Activated CD4-positive, alpha-beta T cell treated with anti-CD3 and anti-CD28 coated beads, Interleukin-2, amount 10 ng/mL, durations not matched to agents 24 days and 14 days (primary cell): ENCODE measurements around the gene ACAD9. TPM values are rescaled to one million over a fixed set of nuclear protein-coding genes. Genes with fewer than 3 reads are reported as not detected.

Experiments used
- DNase-seq: peaks from one replicate; pipeline ENCODE4 v3.0.0; 2022
- H3K27ac Mint-ChIP-seq: one replicate; pipeline ENCODE4 v1.8.0; 2022; ENCODE audit warnings: mild to moderate bottlenecking, mixed read lengths
- H3K27me3 Mint-ChIP-seq: one replicate; pipeline ENCODE4 v1.8.0; 2022; ENCODE audit warnings: mixed read lengths
- H3K36me3 Mint-ChIP-seq: one replicate; pipeline ENCODE4 v1.8.0; 2022; ENCODE audit warnings: low read depth, mild to moderate bottlenecking, mixed read lengths
- H3K4me1 Mint-ChIP-seq: one replicate; pipeline ENCODE4 v1.8.0; 2021; ENCODE audit warnings: mixed read lengths
- H3K4me3 Mint-ChIP-seq: one replicate; pipeline ENCODE4 v1.8.0; 2022; ENCODE audit warnings: mild to moderate bottlenecking, moderate library complexity, mixed read lengths
- H3K9me3 Mint-ChIP-seq: one replicate; pipeline ENCODE4 v1.8.0; 2021; ENCODE audit warnings: mixed read lengths
- intact Hi-C: fragments of 100-400 bp; cut with micrococcal nuclease; formaldehyde crosslinking; loops from one replicate; pipeline ENCODE4 v1.15.1; 2023
- total RNA-seq: library from RNA; stranded (reverse); gene quantifications from 2 replicates; pipeline ENCODE4 v1.2.3, GENCODE V29; 2022

The ACAD9 gene
- total RNA-seq, 1 donor from 2014 or later = 69.2 TPM

DNA sequence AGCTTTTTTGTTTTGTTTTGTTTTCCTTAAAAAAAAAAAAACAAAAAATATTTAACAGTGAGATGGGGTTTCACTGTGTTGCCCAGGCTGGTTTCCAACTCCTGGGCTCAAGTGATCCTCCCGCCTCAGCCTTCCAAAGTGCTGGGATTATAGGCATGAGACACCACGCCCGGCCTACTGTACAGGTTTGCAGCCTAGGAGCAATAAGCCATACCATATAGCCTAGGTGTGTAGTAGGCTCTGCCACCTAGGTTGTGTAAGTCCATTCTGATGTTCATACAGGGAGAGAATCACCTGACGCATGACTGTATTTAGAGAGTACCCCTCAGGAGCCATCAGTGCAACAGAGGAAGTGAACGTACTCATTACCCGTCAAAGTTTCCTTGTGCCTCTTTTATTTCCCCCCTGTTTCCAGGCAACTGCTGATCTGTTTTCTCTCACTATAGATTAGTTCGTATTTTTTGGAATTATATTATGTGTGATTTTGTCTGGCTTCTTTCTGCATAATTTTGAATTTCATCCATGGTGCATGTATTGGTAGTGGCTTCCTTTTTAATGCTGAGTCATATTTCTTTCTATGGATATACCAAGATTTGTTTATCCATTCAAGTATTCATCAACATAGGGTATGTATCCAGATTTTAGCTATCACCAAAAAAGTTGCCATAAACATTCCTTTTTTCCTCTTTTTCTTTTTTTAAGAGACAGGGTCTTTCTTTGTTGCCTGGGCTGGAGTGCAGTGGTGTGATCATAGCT, 9.9 kb downstream of the ACAD9 start:
- H3K36me3 Mint-ChIP-seq = peaks cover 36% of the 10 kb centered on the region
- intact Hi-C loops = no loop called here

DNA sequence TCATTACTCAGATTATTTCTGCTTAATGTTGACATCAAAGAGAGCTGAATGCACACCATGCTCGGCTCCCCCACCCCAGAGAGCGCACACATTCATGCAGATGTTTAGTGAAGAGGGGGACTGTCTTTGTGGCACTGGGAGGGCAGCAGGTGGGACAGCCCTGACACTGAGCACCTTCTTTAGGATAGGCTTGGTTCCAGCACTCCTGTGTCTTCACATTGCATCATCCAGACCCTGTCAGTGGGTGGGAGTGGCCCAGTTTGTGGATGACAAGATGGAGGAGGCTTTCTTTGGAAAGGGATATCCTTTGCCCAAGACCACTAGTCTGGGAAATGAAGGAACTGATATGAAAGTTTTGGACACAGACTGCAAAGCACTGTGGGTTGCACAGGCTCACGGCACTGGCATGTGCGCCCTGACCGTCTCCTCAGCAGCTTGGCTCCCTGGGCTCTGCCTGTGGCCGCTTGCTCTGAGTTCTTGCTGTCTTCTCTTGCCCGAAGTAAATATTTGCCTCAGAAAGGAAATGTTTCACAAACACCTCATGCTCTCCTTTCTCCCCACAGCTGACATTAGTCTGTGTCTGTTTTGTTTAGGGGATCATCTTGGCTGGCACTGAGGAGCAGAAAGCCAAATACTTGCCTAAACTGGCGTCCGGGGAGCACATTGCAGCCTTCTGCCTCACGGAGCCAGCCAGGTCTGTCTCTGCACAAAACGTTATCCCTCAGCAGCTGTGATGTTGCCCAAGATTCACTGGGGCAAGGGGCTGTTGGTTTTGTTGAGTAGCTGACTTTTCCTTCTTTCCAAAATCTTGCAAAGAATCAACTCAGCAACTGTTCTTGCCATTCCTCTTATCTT, 16.6 kb downstream of the ACAD9 start:
- no peak overlapping the region for H3K4me3 Mint-ChIP-seq
- H3K27me3 Mint-ChIP-seq = no peaks in the 10 kb centered on the region
- H3K27ac Mint-ChIP-seq = no peak overlapping the region
- no peaks in the 10 kb centered on the region for H3K9me3 Mint-ChIP-seq
- intact Hi-C loops = no loop called here
- DNase-seq = no peak
- H3K4me1 Mint-ChIP-seq = peaks cover 5% of the 10 kb centered on the region
- peaks cover 58% of the 10 kb centered on the region for H3K36me3 Mint-ChIP-seq

More for the DNA sequence above, 9.9 kb downstream of the ACAD9 start:
- H3K27ac Mint-ChIP-seq = peak overlapping the region; percentile 30
- no peaks in the 10 kb centered on the region for H3K27me3 Mint-ChIP-seq
- no peaks in the 10 kb centered on the region for H3K9me3 Mint-ChIP-seq
- DNase-seq = no peak
- peaks cover 5% of the 10 kb centered on the region for H3K4me1 Mint-ChIP-seq
- no peak overlapping the region for H3K4me3 Mint-ChIP-seq

DNA sequence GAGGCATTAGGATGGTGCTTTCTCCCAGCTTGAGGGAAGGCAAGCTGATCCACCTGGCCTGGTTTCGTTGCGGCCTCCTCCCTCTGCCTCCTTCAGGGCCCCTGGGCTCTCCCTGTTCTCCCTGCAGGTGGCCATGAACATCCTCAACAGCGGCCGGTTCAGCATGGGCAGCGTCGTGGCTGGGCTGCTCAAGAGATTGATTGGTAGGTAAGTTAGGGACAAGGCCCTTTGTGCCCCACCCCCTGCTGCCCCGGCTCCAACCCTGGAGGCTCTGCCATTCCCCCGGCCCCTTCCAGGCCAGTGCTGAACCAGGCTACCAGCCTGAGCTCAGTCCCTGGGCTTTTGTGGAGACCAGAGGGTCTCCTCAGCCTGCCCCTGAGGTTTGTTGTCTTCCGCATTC, 23.0 kb downstream of the ACAD9 start:
- Mint-ChIP-seq H3K36me3 (peaks cover 67% of the 10 kb centered on the region), H3K27ac (no peak overlapping the region), H3K4me3 (no peak overlapping the region), H3K27me3 (no peaks in the 10 kb centered on the region), H3K4me1 (peaks cover under 1% of the 10 kb centered on the region), H3K9me3 (no peaks in the 10 kb centered on the region)
- DNase-seq = no peak
- intact Hi-C loops = no loop called here

DNA sequence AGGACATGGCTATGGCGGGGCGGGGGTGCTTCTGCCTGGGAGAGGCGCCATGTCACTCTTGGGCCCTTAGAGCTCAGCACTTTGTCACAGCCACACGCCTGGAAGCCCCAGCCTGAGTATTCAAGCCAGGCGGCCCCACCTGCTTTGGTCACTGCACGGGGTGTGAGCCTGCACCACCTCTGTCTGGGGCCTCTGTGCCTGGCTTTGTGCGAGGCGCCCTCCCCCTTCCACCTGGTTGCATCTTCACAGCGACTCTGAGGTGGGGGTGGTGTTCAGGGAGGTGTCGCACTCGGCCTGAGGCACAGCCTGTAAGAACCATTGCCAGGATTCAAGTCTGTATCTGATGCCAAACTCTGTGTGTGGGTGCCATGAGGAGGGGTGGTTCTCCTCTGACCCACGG, 24.1 kb downstream of the ACAD9 start:
- Mint-ChIP-seq H3K27me3 (no peaks in the 10 kb centered on the region), H3K4me3 (no peak overlapping the region), H3K4me1 (no peaks in the 10 kb centered on the region), H3K9me3 (no peaks in the 10 kb centered on the region), H3K36me3 (peaks cover 63% of the 10 kb centered on the region), H3K27ac (no peak overlapping the region)
- DNase-seq = no peak
- intact Hi-C loops = no loop called here

DNA sequence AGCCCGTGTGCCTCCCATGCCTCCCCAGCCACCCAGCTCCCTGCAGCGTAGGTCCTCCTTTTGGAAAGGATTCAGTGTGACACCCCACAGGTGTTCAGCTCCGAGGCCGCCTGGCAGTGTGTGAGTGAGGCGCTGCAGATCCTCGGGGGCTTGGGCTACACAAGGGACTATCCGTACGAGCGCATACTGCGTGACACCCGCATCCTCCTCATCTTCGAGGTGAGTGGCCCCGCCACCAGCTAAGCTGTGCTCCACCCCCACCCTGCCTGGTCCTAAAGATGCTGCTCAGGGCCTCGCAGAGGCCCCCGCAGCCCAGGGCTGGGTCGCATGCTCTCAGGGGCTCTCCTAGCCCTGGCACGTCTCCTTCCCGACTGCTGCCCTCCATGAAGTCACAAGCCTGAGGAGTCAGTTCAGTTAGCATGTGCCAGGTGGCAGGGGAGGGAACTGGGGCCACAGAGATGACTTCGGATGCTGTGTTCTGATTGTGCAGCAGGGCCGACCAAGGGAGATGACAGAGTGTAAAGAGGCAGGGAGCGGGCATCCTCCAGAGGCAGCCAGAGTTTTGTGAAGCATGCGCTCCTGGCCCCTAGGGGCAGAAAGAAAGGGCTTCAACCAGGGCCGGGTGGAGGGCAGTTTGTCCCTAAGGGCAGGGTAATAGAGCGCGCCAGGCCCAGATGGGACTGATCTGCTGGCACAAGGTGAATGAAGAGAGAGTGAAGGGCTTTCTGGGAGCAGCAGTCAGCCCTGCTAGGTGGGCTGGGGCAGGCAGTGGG, 26.8 kb downstream of the ACAD9 start:
- Mint-ChIP-seq H3K4me3 (no peak overlapping the region), H3K27ac (no peak overlapping the region), H3K36me3 (peaks cover 50% of the 10 kb centered on the region), H3K4me1 (no peaks in the 10 kb centered on the region), H3K27me3 (no peaks in the 10 kb centered on the region), H3K9me3 (no peaks in the 10 kb centered on the region)
- no peak for DNase-seq
- intact Hi-C loops = no loop called here

DNA sequence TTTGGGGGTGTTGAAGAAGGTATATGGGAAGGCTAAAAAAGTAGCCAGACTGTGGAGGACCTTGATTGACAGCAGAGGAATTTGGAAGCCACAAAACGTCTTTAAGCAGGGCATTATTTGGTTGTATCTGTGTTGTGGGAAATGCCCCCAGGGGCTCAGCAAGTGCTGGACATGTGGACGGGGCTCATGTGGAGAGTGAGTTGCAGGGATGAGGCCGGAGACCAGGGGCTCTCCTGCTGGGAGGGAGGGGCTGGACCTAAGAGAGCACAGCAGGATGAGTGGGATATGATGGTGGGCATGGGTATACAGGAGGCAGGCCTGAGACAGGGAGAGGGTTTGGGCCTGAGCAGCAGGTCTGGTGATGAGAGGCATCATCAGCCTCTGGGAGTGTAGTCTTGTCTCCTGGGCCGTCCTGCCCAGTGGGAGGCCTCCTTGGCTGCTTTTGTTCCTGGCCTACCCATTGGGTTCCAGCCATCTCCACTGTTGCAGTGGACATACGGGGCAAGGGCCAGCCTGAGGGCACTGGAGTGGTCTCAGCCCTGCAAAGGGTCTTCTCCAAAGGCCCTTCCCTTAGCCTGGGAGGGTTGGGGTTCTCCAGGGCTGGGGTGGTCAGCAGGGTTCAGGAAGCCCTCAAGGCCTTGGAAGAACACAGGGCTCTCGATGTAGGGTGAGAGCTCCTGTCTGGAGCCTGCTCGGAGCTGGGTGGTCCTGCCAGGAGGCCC, 27.5 kb downstream of the ACAD9 start:
- Mint-ChIP-seq H3K27me3 (no peaks in the 10 kb centered on the region), H3K4me1 (no peaks in the 10 kb centered on the region), H3K9me3 (no peaks in the 10 kb centered on the region), H3K4me3 (no peak overlapping the region), H3K27ac (no peak overlapping the region), H3K36me3 (peaks cover 49% of the 10 kb centered on the region)
- DNase-seq = no peak
- intact Hi-C loops = no loop called here

DNA sequence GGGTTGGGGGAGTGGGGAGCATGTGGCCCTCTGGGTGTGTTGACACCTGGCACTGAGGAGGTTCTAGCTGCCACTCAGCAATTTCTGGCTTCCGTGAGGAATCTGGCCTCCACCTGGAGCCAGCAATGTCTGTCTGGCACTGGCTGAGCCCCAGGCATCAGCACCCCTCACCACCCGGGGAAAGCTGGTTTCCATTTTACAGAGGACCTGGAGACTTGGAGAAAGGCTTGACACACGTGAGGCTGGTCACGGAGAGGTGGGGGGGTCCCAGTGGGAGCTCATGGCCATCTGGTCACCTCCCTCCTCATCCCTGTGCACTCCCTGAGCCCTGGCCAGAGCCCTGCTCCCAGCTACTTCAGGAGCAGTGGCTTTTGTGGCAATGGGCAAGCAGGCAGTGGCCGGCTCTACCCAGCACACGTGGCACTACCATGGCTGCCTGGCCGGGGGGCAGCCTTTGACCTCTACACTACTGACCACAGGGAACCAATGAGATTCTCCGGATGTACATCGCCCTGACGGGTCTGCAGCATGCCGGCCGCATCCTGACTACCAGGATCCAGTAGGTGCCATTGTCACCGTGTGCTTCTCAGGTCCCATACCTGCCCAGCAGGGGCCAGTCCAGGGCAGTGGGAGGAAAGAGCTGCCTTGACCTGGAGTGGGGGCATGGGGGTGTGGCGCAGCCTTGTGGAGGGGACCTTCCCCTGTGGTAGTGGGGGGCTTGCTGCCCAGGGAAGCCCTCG, 28.5 kb downstream of the ACAD9 start:
- Mint-ChIP-seq H3K27ac (no peak overlapping the region), H3K36me3 (peaks cover 51% of the 10 kb centered on the region), H3K4me3 (no peak overlapping the region), H3K27me3 (no peaks in the 10 kb centered on the region), H3K4me1 (no peaks in the 10 kb centered on the region), H3K9me3 (no peaks in the 10 kb centered on the region)
- intact Hi-C loops = no loop called here
- DNase-seq = no peak

DNA sequence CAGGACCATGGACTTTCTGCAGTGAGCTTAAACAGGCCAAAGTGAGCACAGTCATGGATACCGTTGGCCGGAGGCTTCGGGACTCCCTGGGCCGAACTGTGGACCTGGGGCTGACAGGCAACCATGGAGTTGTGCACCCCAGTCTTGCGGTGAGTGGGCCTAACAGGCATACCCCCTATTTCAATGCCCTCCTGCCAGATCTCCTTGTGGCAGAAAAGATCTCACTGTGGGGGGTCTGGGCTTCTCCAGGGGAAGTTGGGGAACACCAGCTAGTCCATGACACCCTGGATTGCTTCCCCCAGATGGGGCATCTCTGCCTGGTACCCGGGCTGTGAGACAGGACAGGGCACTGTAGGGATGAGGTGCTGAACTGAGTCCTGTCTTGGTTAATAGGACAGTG, 29.5 kb downstream of the ACAD9 start:
- Mint-ChIP-seq H3K27me3 (no peaks in the 10 kb centered on the region), H3K9me3 (no peaks in the 10 kb centered on the region), H3K36me3 (peaks cover 54% of the 10 kb centered on the region), H3K27ac (no peak overlapping the region), H3K4me3 (no peak overlapping the region), H3K4me1 (no peaks in the 10 kb centered on the region)
- intact Hi-C loops = no loop called here
- no peak for DNase-seq

DNA sequence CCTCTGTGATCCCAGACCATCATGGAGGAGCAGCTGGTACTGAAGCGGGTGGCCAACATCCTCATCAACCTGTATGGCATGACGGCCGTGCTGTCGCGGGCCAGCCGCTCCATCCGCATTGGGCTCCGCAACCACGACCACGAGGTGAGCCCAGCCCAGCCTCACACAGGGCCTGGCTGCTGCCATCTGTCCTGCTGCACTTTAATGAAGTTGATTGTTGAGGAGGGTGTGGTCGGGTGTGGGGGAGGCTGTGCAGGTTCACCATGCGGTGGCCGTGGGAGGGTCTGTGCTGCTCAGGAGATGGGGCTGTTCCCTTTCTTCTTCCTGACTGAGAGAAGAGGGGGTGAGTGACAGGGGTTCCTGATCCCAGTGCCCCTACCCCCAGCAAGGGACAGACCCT, 30.6 kb downstream of the ACAD9 start:
- Mint-ChIP-seq H3K4me3 (no peak overlapping the region), H3K9me3 (no peaks in the 10 kb centered on the region), H3K36me3 (peaks cover 50% of the 10 kb centered on the region), H3K27ac (no peak overlapping the region), H3K27me3 (no peaks in the 10 kb centered on the region), H3K4me1 (no peaks in the 10 kb centered on the region)
- DNase-seq = no peak
- intact Hi-C loops = no loop called here

DNA sequence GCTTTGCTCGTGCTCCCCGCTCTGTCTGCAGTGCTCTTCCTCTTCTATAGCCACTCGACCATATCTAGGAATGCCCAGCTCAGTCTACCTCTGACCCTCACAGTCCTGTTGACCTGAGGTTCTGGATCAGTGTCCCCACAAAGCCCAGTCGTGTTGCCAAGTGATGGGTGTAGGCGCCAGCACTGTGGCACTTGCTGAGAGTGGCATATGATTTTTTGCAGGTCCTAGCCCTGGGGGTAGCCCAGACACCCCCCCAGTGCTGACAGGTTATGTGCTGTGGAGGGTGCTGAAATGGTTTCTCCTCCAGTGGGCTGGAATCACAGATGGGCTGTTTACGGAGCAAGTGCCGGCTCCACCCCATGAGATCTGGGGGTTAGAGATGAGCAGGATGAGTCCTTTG, 32.5 kb downstream of the ACAD9 start:
- intact Hi-C loops = no loop called here
- H3K4me3 Mint-ChIP-seq = no peak overlapping the region
- peaks cover 51% of the 10 kb centered on the region for H3K36me3 Mint-ChIP-seq
- DNase-seq = no peak
- no peak overlapping the region for H3K27ac Mint-ChIP-seq
- H3K4me1 Mint-ChIP-seq = no peaks in the 10 kb centered on the region
- H3K27me3 Mint-ChIP-seq = no peaks in the 10 kb centered on the region
- H3K9me3 Mint-ChIP-seq = no peaks in the 10 kb centered on the region

DNA sequence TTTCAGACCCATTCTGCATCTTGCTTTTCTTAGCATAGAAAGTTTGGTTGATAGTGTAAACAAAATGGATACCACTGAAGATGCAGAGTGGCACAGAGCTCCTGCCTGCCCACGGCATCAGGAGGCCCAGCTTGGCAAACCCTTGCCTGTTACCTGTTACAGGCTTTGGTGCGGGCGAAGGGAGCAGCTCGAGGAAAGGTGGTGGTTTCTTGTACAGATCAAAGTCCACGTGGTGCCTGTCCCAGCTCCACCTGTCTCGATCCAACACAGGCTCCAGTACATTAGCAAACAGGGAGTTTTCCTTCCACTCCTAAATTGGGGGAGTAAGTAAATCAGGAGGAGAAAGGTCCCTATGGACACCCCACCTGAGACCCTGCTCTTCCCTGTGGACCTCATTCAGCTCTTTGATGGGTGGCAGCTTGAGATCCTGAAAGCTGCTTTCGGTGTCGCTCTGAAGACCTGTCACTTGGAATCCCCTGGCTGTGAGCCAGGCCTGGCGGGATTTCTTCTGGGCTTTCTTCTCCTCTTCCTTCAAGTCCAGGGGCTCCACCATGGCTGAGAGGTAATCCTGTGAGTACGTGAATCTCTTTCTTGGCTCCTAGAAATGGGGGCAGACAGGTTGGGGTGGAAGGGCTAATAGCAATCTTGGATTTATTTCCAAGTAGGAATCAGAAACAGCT, 35.7 kb downstream of the ACAD9 start:
- no peaks in the 10 kb centered on the region for H3K4me1 Mint-ChIP-seq
- no peak overlapping the region for H3K27ac Mint-ChIP-seq
- no peak for DNase-seq
- H3K36me3 Mint-ChIP-seq = peaks cover 74% of the 10 kb centered on the region
- no peak overlapping the region for H3K4me3 Mint-ChIP-seq
- no peaks in the 10 kb centered on the region for H3K9me3 Mint-ChIP-seq
- no peaks in the 10 kb centered on the region for H3K27me3 Mint-ChIP-seq
- intact Hi-C loops = no loop called here

DNA sequence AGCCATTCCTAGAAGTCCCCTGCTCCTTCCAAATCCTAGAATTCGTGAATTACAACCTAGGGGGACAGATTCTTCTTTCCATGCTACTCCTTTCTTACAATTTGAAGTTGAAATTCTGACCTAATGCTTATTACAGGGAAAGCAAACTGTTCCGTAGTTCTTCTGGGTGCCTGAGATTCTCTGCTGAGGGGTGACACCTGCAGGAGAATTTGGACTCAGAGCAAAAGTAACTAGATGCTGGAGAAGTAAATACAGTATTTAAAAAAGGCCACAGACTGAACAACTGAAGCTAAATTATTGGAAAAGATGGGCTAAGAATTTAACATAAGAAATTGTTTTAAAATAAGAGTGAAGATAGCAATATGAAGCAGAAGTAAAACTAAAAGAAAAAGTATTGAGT, 37.9 kb downstream of the ACAD9 start:
- Mint-ChIP-seq H3K27ac (no peak overlapping the region), H3K36me3 (peaks cover 78% of the 10 kb centered on the region), H3K9me3 (peaks cover 5% of the 10 kb centered on the region), H3K4me1 (peaks cover 5% of the 10 kb centered on the region), H3K27me3 (no peaks in the 10 kb centered on the region), H3K4me3 (no peak overlapping the region)
- intact Hi-C loops = no loop called here
- no peak for DNase-seq
